ENCODE results near the gene PPP2R5C. TPM values are rescaled to one million over a fixed set of nuclear protein-coding genes. Genes with fewer than 3 reads are reported as not detected.

PPP2R5C gene
- total RNA-seq, 1 donor from 2014 or later, result 125 TPM

DNA sequence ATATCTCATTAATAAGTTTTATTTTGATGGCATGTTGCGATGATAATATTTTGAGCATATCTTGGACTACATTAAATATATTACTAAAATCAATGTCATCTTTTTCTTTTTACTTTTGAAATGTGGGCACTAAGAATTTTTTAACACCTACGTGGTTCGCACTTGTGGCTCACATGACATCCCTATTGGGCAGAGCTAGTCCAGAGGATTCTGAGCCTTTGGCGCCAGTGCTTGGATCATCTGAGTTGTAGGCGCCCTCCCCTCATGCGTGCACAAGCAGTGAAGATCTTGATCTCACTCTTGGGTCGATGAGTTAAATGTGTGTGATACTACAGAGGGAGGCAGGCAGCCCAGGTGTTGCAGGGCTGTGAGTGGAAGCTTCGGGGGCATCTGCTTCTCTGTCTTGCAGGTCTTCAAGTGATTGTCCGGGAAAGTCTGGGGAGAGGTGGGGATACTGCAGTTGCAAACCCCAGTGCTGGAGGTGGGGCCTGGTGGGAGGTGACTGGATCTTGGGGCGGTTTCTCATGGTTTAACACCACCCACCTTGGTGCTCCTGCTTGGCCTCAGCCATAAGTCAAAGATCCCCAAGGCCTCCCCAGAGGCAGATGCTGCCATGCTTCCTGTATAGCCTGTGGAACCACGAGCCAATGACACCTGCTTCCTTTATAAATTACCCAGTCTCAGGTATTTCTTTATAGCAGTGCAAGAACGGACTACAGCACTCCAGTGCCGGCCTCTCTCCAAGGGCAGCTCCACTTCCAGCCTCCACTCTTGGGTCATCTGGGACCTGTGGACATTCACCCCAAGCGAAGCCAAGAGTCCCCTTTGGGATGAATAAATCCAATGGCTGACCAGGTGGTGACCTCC, 46.1 kb upstream of the PPP2R5C start:
- Mint-ChIP-seq H3K4me1 (no peaks in the 10 kb centered on the region), H3K27me3 (ENCODE audit: low read depth) (no peaks in the 10 kb centered on the region), H3K27ac (no peak overlapping the region), H3K36me3 (no peaks in the 10 kb centered on the region), H3K9me3 (peaks cover 4% of the 10 kb centered on the region), H3K4me3 (no peak overlapping the region)
- DNase-seq (ENCODE audit: low spot score in 2 of 2, unreplicated experiment in 2 of 2), result no peak
- TF ChIP-seq, protein P1, sequence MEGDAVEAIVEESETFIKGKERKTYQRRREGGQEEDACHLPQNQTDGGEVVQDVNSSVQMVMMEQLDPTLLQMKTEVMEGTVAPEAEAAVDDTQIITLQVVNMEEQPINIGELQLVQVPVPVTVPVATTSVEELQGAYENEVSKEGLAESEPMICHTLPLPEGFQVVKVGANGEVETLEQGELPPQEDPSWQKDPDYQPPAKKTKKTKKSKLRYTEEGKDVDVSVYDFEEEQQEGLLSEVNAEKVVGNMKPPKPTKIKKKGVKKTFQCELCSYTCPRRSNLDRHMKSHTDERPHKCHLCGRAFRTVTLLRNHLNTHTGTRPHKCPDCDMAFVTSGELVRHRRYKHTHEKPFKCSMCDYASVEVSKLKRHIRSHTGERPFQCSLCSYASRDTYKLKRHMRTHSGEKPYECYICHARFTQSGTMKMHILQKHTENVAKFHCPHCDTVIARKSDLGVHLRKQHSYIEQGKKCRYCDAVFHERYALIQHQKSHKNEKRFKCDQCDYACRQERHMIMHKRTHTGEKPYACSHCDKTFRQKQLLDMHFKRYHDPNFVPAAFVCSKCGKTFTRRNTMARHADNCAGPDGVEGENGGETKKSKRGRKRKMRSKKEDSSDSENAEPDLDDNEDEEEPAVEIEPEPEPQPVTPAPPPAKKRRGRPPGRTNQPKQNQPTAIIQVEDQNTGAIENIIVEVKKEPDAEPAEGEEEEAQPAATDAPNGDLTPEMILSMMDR (IDR thresholded peaks at IDR 0.05; ENCODE audit: unreplicated experiment), result no peak

DNA sequence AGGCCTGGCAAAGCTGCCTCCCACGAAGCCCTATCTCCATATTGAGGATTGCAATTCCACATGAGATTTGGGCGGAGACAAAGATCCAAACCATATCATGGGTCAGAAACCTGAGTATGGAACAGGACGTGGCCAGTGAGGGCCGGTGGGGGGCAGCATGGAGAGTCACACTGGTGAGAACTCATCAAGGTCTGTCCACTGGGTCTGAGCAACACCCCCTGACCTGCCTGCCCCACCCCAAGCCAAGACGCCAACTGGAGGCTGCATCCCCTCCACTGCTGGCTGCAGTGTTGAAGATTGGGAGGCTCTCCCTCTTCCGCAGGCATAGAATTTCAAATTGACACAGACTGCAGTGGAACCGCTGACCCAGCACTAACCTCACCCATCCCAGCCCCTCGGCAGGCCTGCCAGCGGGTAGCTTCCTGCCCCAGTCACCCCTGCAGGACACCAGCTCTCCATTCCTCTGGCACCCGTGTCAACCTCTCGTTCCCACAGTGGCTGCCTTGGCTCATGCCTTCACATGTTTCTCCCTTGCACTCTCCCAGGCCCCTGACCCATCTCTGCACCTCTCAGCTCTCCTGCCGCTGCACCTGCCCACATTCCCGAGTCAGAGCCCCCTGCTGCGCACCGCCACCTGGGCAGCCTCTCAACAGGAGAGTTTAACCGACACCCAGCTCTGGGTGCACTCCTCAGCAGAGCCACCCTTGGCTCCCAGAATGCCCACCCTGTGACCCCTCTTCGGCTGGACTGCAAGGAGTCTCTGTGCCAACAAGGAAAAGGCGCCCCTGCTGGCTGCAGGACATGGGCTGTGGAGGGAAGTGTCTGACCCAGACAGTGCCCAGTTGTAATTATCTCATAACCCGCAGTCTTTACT, 45.2 kb upstream of the PPP2R5C start:
- Mint-ChIP-seq H3K9me3 (peaks cover 4% of the 10 kb centered on the region), H3K4me1 (no peaks in the 10 kb centered on the region), H3K4me3 (no peak overlapping the region), H3K27ac (no peak overlapping the region), H3K27me3 (ENCODE audit: low read depth) (no peaks in the 10 kb centered on the region), H3K36me3 (no peaks in the 10 kb centered on the region)
- TF ChIP-seq, protein P1 (IDR thresholded peaks at IDR 0.05; ENCODE audit: unreplicated experiment), result no peak
- no peak for DNase-seq (ENCODE audit: low spot score in 2 of 2, unreplicated experiment in 2 of 2)

DNA sequence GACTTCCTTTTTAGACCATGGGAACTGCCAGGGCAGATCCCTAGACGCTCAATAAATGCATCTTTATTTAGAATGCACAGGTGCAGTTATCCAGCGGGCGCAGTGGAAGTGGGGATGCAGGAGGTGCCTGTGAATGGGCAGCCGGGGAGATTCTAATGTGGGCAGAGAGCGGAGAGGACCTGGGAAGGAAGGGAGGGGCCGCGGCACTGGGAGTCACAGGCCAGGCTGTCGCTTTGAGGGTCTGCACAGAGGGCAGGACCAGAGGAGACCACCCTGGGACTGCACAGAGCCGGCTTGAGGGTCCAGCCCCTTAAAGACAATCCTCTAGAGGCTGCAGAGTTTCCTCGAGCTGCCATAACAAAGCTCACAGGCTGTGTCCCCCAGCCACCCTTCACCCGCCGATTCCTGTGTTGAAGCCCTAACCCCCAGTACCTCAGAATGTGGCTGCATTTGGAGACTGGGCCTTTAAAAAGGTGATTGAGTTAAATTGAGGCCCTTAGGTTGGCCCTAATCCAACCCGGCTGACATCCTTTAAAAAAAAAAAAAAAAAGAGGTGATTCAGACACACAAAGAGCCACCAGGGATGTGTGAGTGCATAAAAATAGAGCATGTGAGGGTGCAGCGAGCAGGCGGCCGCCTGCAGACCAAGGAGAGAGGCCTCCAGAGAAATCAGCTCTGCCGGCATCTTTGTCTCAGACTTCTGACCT, 44.4 kb upstream of the PPP2R5C start:
- no peak for DNase-seq (ENCODE audit: low spot score in 2 of 2, unreplicated experiment in 2 of 2)
- Mint-ChIP-seq H3K9me3 (peaks cover 4% of the 10 kb centered on the region), H3K27me3 (ENCODE audit: low read depth) (peaks cover under 1% of the 10 kb centered on the region), H3K36me3 (no peaks in the 10 kb centered on the region), H3K4me1 (peaks cover 2% of the 10 kb centered on the region), H3K4me3 (no peak overlapping the region), H3K27ac (no peak overlapping the region)
- TF ChIP-seq, protein P1 (IDR thresholded peaks at IDR 0.05; ENCODE audit: unreplicated experiment), result no peak

DNA sequence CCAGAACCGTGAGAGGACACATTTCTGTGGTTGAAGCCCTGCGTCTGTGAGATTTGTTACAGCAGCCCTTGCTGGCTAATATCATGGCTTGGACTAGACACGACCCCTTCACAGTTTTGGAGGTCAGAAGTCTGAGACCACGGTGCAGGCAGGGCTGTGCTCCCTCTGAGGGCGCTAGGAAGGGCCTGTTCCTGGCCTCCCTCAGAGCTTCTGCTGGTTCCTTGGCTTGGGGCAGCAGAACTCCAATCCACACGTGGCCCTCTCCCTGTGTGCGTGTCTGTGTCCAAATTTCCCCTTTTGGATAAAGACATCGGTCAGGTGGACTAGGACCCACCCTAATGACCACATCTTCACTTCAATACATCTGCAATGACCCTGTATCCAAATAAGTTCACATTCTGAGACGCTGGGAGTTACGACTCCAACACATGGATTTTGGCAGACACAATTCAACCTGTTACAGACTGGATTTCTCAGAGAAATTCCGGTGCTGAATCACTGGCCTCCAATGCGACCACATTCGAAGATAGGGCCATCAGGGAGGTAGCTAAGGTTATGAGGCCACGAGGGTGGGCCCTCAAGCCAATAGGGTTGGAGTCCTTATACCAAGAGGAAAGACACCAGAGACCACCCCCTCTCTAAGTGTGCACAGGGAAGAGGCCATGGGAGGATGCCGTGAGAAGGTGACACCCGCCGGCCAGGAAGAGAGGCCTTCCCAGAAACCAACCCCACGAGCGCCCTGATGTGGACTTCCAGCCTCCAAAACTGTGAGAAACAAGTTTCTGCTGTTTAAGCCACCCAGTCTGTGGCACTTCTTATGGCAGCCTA, 43.6 kb upstream of the PPP2R5C start:
- Mint-ChIP-seq H3K4me3 (no peak overlapping the region), H3K9me3 (peaks cover 5% of the 10 kb centered on the region), H3K4me1 (peaks cover 4% of the 10 kb centered on the region), H3K36me3 (no peaks in the 10 kb centered on the region), H3K27me3 (ENCODE audit: low read depth) (peaks cover 2% of the 10 kb centered on the region), H3K27ac (no peak overlapping the region)
- DNase-seq (ENCODE audit: low spot score in 2 of 2, unreplicated experiment in 2 of 2), result no peak
- TF ChIP-seq, protein P1 (IDR thresholded peaks at IDR 0.05; ENCODE audit: unreplicated experiment), result no peak
